Sigmoid colon (tissue), 3 donors: Measurements from ENCODE around the gene SHC1.

Source experiments
- POLR2A ChIP-seq, 2 donors: fragments of 450-650 bp; IDR thresholded peaks; one replicate each; pipeline ENCODE4 v1.6.1; 2016; ENCODE audit warnings: antibody characterized with exemption in 2 of 2, mild to moderate bottlenecking in 2 of 2, moderate library complexity in 2 of 2
- TF ChIP-seq, protein P1 (sequence below), 4 experiments: fragments of 450-650 bp in 3 of 4; fragments of 200-600 bp in 1 of 4; IDR thresholded peaks; one replicate each; pipeline ENCODE4 v1.5.1; 2016 to 2019; ENCODE audit warnings: antibody characterized with exemption in 4 of 4, mild to moderate bottlenecking in 3 of 4, moderate library complexity in 2 of 4

DNA sequence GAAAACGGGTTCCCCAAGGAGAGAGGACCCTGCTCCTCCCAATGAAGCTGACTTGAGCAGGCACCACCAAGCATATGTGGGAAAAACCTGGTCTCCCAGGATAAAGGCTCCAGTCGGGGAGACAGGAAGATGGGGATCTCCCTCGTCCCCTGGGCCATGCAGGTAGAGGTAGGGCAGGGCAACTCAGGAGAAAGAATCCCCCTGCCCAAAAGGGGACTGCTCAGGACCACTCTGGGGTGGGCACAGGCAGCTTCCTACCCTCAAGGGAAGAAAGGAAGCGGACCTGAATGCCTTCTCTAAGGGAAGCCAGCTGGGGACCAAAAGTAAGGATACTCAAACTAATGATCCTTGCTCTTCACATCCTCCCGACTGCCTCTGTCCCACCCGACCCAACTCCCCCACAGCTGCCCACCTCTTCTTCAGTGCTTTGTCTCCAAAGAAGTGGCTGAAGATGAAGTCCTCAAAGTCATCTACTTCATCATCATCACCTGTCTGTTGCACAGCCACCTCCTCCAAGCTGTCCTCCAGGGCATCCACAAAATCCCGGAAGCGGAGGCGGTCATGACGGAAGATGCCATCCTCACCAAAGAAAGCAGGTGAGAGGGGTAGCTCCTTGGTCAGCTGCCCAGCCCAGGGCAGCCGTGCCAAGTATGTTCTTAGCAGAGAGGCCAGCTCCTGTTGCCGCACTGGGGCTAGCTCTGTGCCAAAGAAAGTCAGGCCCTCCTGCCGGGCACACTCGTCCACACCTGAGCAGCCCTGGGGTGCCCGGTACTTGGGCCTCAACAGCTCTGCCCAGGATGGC, 25.2 kb downstream of the SHC1 start:
- TF ChIP-seq, protein P1, sequence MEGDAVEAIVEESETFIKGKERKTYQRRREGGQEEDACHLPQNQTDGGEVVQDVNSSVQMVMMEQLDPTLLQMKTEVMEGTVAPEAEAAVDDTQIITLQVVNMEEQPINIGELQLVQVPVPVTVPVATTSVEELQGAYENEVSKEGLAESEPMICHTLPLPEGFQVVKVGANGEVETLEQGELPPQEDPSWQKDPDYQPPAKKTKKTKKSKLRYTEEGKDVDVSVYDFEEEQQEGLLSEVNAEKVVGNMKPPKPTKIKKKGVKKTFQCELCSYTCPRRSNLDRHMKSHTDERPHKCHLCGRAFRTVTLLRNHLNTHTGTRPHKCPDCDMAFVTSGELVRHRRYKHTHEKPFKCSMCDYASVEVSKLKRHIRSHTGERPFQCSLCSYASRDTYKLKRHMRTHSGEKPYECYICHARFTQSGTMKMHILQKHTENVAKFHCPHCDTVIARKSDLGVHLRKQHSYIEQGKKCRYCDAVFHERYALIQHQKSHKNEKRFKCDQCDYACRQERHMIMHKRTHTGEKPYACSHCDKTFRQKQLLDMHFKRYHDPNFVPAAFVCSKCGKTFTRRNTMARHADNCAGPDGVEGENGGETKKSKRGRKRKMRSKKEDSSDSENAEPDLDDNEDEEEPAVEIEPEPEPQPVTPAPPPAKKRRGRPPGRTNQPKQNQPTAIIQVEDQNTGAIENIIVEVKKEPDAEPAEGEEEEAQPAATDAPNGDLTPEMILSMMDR (IDR thresholded peaks at IDR 0.05), result no peak
- no peak for TF ChIP-seq POLR2A (IDR thresholded peaks at IDR 0.05)
